Fibroblast of gingiva (primary cell): Measurements from ENCODE around the gene MTHFR.

Experiments
- DNase-seq: peaks from one replicate; pipeline ENCODE4 v3.0.0-alpha.2; 2011; ENCODE audit warnings: low read depth

Gene MTHFR

DNA sequence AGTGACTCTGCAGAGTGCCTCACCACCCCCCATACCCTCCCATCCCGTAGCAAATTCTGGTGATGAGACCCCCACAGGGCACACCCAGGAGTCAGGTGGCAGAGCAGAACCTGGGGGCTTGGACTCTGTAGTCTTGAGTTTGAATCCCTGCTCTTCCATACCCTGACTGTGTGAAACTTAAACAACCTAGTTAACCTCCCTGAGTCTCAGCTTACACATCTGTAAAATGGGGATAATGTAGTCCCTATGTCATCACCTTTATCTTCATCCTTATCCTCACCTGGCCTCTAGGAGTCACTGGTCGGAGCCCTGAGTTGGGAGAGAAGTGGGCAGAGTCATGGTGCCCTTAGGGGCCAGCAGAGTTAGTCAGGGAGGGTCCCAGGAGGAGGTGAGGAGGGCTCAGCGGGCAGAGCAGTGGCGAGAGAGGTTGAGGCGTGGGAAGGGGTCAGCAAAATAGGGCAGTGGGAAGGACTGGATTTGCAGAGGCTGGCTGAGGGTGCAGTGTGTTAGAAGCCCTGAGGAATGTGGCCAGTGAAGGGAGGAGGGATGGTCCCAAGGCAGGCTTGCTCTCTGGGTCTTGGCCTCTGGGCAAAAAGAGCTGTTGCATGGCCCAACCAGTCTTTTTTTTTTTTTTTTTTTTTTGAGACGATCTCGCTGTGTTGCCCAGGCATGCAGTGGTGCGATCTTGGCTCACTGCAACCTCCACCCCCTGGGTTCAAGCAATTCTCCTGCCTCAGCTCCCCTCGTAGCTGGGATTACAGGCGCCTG lies 25.2 kb downstream of the MTHFR start:
- no peak for DNase-seq

DNA sequence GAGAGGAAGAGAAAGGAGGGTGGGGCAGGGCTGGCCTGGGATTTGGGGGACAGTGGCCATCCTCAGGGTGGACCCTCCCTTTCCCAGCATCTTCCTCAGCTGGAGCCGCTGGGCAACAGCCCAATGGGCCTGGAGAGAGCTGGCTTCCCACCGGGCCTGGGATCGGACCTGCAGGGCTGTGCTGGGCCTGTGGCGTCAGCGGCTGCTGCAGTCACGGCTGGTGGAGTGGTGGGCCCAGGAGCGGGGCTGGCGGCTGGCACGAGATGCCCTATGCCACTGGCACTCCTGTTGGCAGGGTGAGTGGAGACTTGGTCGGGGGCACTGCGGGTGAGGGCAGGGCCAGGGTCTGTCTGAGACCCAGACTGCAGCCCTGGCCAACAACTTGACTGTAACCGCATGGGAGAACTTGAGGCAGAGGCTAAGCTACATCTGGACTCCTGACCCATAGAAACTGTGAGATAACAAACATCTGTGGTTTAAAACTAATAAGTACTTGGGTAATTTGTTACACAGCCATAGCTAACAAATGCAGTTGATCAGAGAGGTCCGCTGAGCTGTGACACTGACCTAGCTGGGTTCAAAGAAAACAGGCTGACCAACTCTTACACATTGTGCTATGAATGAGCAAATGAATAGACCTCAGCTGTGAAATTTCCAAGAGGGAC lies 25.9 kb downstream of the MTHFR start:
- no peak for DNase-seq

GRCh38 chr1:11778844-11779623 lies 26.7 kb downstream of the MTHFR start:
- no peak for DNase-seq

DNA sequence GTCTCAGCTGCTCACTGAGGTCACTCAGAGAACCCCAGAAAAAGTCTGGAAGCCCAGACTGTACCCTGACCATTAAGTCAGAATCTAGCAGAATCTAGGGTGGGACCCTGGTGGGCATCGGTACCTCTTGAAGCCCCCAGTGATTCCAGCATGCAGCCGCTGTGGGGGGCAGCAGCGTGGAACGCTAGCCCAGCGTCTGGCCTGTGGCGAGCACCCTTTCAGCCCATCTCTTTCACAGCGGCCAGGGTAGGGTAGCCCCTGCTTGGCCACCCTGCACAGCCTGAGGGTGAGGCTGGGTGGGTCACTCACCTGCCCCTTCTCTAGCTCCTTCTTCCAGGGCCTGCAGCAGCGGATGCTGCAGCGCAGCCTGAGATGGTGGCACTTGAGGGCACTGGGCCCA lies 27.4 kb downstream of the MTHFR start:
- DNase-seq = no peak

DNA sequence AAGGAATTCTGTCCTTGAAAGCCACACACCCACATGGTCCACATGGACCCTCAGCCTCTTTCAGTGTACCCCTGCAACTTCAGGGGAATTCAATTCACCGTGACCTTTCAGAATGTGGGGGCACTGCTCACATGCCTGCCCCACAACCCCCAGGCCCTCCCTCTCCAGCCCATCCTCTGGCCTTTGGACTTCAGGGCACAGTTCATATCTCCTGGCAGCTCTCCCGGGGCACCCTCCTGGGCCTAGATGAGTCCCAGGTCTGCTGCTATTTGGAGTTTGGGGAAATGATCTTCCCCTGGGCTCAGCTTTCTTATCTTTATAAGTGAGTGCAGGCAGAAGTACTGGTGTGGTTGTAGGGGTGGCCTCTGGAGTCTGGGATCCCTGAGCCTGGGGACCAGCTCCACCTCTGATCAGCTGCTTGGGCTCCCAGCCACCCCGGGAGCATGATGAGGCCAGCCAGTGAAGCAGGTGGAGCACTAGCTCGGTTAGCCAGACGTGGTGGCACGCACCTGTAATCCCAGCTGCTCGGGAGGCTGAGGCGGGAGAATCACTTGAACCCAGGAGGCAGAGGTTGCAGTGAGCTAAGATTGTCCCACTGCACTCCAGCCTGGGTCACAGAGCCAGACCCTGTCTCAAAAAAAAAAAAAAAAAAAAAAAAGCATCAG lies 28.0 kb downstream of the MTHFR start:
- DNase-seq = no peak

DNA sequence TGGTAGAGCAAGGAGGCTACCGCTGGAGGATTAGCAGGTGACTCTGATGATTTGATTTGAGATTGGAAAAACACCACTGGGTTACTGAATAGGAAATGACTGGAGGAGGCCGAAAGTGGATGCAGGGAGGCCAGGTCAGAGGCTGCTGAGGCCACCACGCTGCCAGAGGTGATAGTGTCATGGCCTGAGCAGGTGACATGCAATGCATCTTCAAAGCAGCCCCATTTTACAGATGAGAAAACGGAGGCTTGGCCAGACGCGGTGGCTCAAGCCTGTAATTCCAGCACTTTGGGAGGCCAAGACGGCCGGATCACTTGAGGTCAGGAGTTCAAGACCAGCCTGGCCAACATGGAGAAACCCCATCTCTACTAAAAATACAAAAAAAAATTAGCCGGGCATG lies 31.0 kb downstream of the MTHFR start:
- DNase-seq = no peak

DNA sequence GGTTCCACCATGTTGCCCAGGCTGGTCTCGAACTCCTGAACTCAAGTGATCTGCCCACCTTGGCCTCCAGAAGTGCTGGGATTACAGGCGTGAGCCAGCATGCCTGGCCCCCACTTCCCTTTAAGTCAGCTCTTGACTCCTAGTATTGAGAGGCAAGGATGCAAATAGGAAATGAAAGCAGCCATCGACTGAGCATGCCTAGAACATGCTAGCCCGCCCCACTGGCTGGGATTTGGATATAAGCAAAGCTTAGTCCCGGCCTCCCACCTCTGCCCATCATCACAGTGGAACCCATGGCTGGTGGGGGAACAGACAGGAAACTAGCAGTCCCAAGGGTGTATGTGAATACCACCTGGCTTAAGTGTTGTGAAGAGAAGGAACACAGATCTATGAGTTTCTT lies 33.3 kb downstream of the MTHFR start:
- no peak for DNase-seq

- no peak for DNase-seq
These were observed 34.2 kb downstream of the MTHFR start for GRCh38 chr1:11771481-11772043.

- peak; percentile 27 for DNase-seq
These were observed 35.8 kb downstream of the MTHFR start for GRCh38 chr1:11770011-11770410.

- DNase-seq = no peak
These were observed 36.5 kb downstream of the MTHFR start for GRCh38 chr1:11769274-11769673.

DNA sequence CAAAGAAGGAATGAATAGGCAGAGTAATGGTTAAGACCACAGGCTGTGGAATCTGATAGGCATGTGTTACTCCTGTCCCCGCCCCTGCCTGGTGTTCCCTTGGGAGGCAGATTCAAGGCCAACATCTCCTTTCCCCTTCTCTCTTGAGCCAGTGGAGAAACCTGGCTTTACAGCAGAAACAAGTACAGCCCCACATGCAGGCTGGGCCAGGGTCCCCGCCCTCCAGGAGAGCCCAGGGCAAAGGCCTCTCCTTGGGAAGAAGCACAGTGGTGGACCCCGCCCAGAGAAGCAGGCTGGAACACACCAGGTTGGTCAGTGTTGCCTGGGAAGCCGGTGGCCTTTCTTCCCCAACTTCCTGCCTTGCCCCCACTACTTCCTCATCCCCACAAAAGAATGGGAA lies 36.9 kb downstream of the MTHFR start:
- DNase-seq = peak; percentile 19

DNA sequence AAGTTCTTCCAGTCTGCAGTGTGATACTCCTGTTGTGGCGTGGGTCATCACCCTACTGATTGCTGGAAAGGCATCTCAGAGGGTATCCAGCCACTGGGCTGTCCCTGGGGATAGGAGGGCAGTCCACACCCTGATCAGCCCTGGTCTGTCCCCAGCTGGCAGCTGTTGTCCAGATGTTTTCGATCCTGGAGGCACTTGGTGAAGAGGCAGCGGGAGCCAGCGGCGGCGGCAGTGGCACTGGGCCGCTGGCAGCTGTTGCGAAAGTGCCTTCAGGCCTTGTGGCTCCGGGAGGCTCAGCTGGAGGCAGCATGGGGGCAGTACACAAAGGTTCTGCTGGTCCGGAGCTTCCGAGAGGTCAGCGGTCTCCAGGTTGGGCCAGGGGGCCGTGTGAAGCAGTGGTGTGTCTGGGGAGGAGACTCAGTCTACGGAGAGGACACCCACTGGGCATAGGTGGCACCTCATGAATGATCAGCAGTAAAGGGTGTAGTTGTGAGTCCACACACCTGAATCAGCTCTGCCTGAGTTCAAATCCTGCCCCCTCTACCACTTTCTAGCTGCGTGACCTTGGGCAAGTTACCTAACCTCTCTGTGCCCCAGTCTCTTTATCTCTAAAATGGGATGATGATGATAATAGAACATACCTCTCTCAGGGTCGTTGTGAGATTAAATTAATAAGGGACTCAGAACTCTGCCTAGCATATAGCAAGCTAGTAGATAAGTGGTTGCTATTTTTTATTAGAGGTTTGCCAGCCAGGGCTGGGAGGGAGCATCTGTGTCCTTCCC lies 37.7 kb downstream of the MTHFR start:
- DNase-seq = peak; percentile 80

- DNase-seq = no peak
These were observed 39.4 kb downstream of the MTHFR start for GRCh38 chr1:11766429-11766776.

DNA sequence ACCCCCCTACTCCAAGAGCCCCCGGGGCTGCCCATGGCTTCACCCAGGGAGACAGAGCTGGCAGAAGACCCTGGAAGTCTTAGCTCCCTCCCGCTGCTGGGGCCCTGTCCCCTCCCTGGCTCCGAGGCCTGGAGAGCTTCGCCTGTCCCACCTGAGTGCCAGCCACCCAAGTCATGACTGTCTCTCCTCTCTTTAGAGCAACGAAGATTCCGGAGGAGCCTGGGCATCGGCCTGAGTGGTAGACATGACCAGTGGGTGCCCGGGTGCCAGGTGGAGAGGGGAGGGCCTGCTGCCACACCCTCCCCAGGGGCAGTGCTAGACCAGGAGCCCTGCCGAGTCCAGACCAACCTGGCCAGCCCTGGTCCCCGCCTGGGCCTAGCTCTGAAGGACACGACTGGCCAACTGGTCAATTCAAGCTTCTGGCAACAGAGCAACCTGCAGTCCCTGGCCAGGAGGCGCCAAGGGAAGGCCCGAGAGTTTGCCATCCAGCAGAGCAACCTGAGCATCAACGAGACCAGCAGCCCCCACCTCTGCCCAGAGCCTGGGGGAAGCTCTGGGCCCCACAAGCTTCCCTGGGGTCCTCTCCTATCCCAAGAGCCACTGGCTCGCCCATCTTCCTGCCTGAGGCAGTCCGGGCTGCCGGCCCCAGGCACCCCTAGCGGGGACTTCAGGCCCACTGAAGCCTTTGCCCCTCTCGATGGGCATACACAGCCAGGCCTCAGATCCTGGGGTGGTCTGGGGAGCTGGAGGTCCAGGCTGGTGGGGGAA lies 39.9 kb downstream of the MTHFR start:
- no peak for DNase-seq

DNA sequence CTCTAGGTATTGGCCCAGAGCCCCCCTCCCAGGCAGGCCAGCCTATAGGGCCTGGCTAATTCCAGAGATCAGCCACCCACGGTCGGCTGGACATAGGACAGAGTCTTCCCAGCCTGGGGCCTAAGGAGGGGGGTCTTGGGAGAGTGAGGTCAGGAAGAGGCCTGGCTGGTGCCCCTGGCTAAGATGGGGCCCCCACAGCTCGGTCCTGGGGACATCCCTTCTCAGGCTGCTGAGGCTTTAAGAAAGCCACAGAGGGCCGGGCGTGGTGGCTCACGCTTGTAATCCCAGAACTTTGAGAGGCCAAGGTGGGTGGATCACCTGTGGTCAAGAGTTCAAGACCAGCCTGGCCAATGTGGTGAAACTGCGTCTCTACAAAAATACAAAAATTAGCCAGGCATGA lies 41.2 kb downstream of the MTHFR start:
- DNase-seq = no peak

DNA sequence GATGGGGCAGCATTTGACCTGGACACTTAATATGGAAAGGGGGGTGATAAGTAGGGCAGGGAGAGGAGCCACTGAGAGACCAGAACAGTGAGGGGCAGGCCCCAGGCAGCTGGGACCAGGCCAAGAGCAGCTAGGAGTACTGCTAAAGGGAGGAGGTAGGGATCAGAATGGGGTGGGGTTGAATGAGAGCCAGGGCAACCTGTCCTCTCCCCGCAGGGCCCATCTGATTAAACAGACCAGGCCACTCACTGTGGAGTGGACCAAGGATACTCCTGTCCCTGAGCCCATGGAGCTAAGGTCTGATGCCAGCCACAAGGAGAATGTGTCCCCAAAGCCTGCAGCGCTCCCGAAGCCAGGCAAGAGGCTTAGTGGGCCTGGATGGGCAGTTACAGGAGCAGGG lies 41.6 kb downstream of the MTHFR start:
- DNase-seq = no peak

- DNase-seq = no peak
These were observed 43.8 kb downstream of the MTHFR start, which contains the start of gene C1orf167 for GRCh38 chr1:11761988-11762406. Gene C1orf167, plus strand, starts transcription at chr1:11762193. Its CDS starts 2,208 bp downstream, at chr1:11764401.

GRCh38 chr1:11761285-11761684 lies 44.5 kb downstream of the MTHFR start:
- DNase-seq = no peak

DNA sequence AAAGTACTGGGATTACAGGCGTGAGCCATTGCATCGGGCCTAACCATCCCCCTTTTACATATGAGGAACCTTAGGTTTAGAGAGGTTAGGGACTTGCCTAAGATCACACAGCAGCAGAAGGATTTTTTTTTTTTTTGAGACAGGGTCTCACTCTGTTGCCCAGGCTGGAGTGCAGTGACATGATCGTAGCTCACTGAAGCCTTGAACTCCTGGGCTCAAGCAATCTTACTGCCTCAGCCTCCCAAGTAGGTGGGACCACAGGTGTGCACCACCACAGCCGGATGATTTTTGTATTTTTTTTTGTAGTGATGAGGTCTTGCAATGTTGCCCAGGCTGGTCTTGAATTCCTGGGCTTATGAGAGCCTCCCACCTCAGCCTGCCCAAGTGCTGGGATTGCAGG lies 46.0 kb downstream of the MTHFR start:
- no peak for DNase-seq

GRCh38 chr1:11757047-11757446 lies 48.7 kb downstream of the MTHFR start:
- no peak for DNase-seq
